VCaP (cell line): ENCODE results near the gene LGALS14.

Experiments used
- H3K27ac ChIP-seq: fragments of 450-650 bp; 2 replicates; pipeline ENCODE4 v1.5.1; 2017
- TF ChIP-seq, protein P1 (sequence below): fragments of 450-650 bp; conservative IDR thresholded peaks from 2 replicates; pipeline ENCODE4 v1.5.1; 2017; ENCODE audit warnings: mild to moderate bottlenecking, moderate library complexity

The LGALS14 gene

DNA sequence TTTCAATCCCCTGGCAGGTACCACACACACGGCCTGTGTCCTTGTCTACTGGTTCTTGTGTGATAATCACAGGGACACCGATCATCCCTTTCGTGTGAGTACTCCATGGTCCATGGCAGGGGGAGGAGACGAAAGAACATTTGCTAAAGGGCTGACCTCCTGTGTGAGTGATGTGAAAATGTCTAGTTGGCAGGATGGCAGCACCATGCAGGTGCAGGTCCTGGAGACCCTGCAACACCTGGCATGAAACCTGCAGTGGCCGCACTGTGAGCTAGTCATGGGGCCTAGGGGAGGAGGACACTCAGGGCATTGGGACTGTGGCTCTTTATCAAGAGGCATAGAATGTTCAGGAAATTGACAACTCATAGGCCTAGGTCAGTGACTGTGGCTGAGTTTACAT, 22.9 kb upstream of the LGALS14 start:
- TF ChIP-seq, protein P1, sequence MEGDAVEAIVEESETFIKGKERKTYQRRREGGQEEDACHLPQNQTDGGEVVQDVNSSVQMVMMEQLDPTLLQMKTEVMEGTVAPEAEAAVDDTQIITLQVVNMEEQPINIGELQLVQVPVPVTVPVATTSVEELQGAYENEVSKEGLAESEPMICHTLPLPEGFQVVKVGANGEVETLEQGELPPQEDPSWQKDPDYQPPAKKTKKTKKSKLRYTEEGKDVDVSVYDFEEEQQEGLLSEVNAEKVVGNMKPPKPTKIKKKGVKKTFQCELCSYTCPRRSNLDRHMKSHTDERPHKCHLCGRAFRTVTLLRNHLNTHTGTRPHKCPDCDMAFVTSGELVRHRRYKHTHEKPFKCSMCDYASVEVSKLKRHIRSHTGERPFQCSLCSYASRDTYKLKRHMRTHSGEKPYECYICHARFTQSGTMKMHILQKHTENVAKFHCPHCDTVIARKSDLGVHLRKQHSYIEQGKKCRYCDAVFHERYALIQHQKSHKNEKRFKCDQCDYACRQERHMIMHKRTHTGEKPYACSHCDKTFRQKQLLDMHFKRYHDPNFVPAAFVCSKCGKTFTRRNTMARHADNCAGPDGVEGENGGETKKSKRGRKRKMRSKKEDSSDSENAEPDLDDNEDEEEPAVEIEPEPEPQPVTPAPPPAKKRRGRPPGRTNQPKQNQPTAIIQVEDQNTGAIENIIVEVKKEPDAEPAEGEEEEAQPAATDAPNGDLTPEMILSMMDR: no peak
- no peak overlapping the region for H3K27ac ChIP-seq

DNA sequence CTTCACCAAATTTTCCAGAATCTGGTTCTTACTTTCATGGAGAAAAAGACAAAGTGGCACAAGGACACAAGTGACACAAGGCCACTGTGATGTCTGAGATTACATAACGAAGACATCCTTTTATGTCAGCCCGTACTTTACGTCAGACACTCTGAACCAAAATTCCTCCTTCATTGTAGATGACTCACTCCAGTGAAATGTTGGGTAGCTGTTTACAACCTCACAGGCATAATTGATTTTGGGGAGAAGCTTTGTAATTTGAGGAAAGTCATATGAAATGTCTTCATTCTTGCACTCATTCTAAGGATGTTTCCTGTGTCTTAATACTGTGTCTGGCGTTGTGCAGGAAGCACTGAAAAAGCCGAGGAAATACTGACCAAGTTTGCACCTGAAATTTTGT, 20.0 kb upstream of the LGALS14 start:
- H3K27ac ChIP-seq: no peak overlapping the region
- TF ChIP-seq, protein P1: no peak

DNA sequence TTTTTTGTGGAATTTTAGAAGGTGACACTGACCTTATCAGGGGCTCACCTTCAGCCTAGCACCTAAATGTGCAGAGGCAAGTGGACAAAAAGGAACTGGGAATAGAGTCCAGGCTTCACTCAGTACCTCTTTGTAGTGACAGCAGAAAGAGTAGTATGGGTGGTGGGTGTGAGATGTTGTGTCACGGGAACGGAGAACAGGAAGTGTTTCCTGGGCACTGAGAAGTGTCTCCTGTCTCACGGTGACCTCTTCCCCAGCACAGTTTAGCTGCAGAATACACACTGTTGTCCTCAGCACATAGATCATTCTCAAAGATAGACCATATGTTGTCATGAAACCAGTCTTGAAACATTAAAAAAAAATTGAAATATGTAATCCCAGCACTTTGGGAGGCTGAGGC, 17.5 kb upstream of the LGALS14 start:
- H3K27ac ChIP-seq: peak overlapping the region; percentile 87

DNA sequence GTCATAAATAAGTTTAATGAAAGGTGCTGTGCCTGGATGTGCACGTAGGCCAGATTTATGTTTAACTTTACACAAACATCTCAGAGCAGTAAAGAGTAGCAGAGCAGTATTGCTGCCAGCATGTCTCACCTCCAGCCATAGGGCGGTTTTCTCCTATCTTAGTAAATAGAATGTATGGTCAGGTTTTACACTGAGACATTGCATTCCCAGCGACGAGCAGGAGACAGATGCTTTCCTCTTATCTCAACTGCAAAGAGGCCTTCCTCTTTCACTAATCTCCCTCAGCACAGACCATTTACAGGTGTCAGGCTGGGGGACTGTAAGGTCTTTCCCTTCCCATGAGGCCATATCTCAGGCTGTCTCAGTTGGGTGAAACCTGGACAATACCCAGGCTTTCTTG, 15.6 kb upstream of the LGALS14 start:
- peak overlapping the region; percentile 87 for H3K27ac ChIP-seq

More for the DNA sequence above, 17.5 kb upstream of the LGALS14 start:
- TF ChIP-seq, protein P1: no peak

DNA sequence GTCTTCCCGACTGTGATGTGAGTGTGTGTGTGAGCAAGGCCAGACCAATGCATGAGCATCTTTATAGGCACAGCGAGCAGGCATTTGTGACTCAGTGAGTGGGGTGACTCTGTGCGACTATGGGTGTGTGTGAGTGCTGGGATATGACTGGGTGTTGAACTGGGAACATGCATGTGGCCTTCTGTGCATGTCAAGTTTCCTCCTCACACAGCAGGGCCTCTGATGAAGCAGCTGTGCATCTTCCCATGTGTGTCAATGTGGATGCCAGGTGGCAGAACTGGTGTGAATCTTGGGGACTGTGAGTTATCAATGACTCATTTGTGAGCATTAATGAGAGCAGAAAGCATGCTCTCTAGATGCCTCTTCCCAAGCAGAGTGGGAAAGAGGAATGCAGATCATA, 12.1 kb upstream of the LGALS14 start:
- H3K27ac ChIP-seq: no peak overlapping the region
- TF ChIP-seq, protein P1: no peak

DNA sequence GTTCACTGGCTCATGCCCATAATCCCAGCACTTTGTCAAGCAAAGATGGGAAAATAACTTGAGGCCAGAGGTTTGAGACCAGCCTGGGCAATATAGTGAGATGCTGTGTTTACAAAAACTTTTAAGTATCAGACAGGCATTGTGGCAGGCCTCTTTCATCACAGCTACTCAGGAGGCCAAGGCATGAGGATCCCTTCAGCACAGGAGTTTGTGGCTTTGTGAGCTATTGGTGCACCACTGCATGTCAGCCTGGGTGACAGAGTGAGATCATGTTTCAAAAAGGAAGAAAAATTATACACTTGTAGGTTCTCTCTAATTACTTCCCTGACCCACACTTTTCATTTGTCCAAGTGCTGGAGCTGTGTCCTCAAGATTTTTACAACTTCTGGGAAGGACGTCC, 11.5 kb upstream of the LGALS14 start:
- TF ChIP-seq, protein P1: no peak
- no peak overlapping the region for H3K27ac ChIP-seq

DNA sequence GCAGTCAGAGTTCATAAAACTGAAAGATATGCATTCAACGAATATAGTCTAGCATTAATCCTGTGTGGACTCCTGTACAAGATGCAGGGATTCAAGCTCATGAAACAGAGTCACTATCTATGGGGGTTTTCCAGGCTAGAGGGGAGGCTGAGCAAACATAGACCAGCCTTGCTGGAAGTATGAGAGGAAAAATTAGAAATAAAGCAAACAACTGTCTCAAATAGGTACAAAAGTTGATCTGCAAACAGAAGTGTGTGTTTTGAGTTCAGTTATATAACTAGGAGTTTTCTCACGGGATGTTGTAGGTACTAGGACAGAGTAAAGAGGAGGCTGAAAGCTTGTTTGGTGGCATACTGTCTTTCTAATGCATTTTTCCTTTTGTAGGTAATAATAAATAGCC, 8.5 kb upstream of the LGALS14 start:
- TF ChIP-seq, protein P1: no peak
- no peak overlapping the region for H3K27ac ChIP-seq

DNA sequence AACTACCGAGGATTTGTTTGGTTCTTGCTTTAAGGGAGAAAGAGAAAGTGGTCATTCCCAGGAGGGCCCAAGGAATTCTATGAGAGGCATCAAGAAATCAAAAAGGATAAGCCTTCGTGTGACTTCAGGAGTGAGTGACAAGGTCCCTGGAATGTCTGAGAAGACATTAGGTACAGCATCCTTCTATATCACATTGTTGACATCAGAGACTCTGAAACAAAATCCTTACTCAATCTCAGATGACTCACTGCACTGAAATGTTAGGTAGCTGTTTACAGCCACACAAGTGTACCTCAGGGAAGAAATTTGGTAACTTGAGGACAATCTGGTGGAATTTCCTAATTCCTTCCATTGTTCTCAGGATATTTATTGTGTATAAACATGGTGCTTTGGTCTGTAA, 7.9 kb upstream of the LGALS14 start:
- H3K27ac ChIP-seq: no peak overlapping the region
- TF ChIP-seq, protein P1: no peak
